Measurements from ENCODE around the gene MLLT10.

- no peak for TF ChIP-seq POLR2A (IDR thresholded peaks at IDR 0.05; ENCODE audit: control extremely low read depth in 1 of 2, low read depth in 2 of 2, low read length in 2 of 2)
- TF ChIP-seq SIRT6 (IDR thresholded peaks at IDR 0.05; ENCODE audit: low read length): no peak
- TF ChIP-seq CTCF (IDR thresholded peaks at IDR 0.05; ENCODE audit: control extremely low read depth in 1 of 3, insufficient read depth in 1 of 3, low read depth in 1 of 3, low read length in 3 of 3): no peak
- TF ChIP-seq MAFK (IDR thresholded peaks at IDR 0.05; ENCODE audit: low read depth, low read length): no peak
- no peak for TF ChIP-seq JUN (IDR thresholded peaks at IDR 0.05; ENCODE audit: low read depth, low read length)
- TF ChIP-seq TEAD4 (IDR thresholded peaks at IDR 0.05; ENCODE audit: low read depth, low read length): no peak
- no peak for TF ChIP-seq TBP (IDR thresholded peaks at IDR 0.05; ENCODE audit: low read depth, low read length)
- TF ChIP-seq ATF3 (IDR thresholded peaks at IDR 0.05; ENCODE audit: insufficient read depth, low read depth, low read length): no peak
- no peak for TF ChIP-seq EZH2 (IDR thresholded peaks at IDR 0.05; ENCODE audit: low read depth, low read length, severe bottlenecking)
Observed at GRCh38 chr10:21692916-21693315, 158.9 kb downstream of the MLLT10 start.
